Keratinocyte (primary cell): ENCODE measurements around the gene ITIH2.

Source experiments
- CTCF ChIP-seq, 3 experiments: IDR thresholded peaks in 1 of 3; conservative IDR thresholded peaks in 1 of 3; optimal IDR thresholded peaks in 1 of 3; 2 replicates in 2 of 3; 3 replicates in 1 of 3; pipeline versions ENCODE3 to v1.5.1; 2011; ENCODE audit warnings: low read length in 3 of 3, mild to moderate bottlenecking in 3 of 3, moderate library complexity in 2 of 3, control low read depth in 1 of 3, inconsistent platforms in 1 of 3; ENCODE audit not compliant: insufficient read depth in 2 of 3; ENCODE audit errors: extremely low read depth in 1 of 3
- EZH2 ChIP-seq: IDR thresholded peaks from one replicate; pipeline ENCODE4 v1.6.1; 2012; ENCODE audit warnings: inconsistent platforms, mild to moderate bottlenecking, low read length, moderate library complexity

- TF ChIP-seq CTCF (optimal IDR thresholded peaks at IDR 0.05 in 1 of 3, IDR thresholded peaks at IDR 0.05 in 1 of 3, conservative IDR thresholded peaks at IDR 0.05 in 1 of 3; ENCODE audit: extremely low read depth in 1 of 3, insufficient read depth in 2 of 3, low read length in 3 of 3), result no peak
- TF ChIP-seq EZH2, result no peak
Measured at GRCh38 chr10:7707102-7707501, 4.0 kb downstream of the ITIH2 start.
